ENCODE results near the gene SDC4. TPM values are rescaled to one million over a fixed set of nuclear protein-coding genes. Genes with fewer than 3 reads are reported as not detected.

Gene SDC4
- total and polyA plus RNA-seq, 9 of the 15 experiments (the other 6 are each of a cell fraction or from before 2014, with no cell fraction given) = 2.1 to 10.7 (median 6.3) TPM

- no peak for TF ChIP-seq ZNF436 (CRISPR knock-in tag; IDR thresholded peaks at IDR 0.05)
- TF ChIP-seq MGA (IDR thresholded peaks at IDR 0.05) = peak; percentile 87
- TF ChIP-seq, protein P1, sequence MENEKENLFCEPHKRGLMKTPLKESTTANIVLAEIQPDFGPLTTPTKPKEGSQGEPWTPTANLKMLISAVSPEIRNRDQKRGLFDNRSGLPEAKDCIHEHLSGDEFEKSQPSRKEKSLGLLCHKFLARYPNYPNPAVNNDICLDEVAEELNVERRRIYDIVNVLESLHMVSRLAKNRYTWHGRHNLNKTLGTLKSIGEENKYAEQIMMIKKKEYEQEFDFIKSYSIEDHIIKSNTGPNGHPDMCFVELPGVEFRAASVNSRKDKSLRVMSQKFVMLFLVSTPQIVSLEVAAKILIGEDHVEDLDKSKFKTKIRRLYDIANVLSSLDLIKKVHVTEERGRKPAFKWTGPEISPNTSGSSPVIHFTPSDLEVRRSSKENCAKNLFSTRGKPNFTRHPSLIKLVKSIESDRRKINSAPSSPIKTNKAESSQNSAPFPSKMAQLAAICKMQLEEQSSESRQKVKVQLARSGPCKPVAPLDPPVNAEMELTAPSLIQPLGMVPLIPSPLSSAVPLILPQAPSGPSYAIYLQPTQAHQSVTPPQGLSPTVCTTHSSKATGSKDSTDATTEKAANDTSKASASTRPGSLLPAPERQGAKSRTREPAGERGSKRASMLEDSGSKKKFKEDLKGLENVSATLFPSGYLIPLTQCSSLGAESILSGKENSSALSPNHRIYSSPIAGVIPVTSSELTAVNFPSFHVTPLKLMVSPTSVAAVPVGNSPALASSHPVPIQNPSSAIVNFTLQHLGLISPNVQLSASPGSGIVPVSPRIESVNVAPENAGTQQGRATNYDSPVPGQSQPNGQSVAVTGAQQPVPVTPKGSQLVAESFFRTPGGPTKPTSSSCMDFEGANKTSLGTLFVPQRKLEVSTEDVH (IDR thresholded peaks at IDR 0.05; ENCODE audit: low read depth, partially characterized antibody) = no peak
- no peak for TF ChIP-seq DACH1 (IDR thresholded peaks at IDR 0.05; ENCODE audit: partially characterized antibody)
- TF ChIP-seq NCOR1 (IDR thresholded peaks at IDR 0.05) = no peak
- no peak for TF ChIP-seq TCF3 (CRISPR knock-in tag; IDR thresholded peaks at IDR 0.05)
- TF ChIP-seq, protein P2, sequence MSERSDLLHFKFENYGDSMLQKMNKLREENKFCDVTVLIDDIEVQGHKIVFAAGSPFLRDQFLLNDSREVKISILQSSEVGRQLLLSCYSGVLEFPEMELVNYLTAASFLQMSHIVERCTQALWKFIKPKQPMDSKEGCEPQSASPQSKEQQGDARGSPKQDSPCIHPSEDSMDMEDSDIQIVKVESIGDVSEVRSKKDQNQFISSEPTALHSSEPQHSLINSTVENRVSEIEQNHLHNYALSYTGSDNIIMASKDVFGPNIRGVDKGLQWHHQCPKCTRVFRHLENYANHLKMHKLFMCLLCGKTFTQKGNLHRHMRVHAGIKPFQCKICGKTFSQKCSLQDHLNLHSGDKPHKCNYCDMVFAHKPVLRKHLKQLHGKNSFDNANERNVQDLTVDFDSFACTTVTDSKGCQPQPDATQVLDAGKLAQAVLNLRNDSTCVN (CRISPR knock-in tag; IDR thresholded peaks at IDR 0.05) = no peak
- no peak for TF ChIP-seq KDM2B (CRISPR knock-in tag; IDR thresholded peaks at IDR 0.05)
- TF ChIP-seq LCOR (CRISPR knock-in tag; IDR thresholded peaks at IDR 0.05) = no peak
- TF ChIP-seq NCOA1 (IDR thresholded peaks at IDR 0.05; ENCODE audit: low read depth) = no peak
- no peak for TF ChIP-seq TEAD4 (IDR thresholded peaks at IDR 0.05; ENCODE audit: low read length)
- TF ChIP-seq TEAD4 (CRISPR knock-in tag; IDR thresholded peaks at IDR 0.05; ENCODE audit: borderline replicate concordance) = no peak
Measured at GRCh38 chr20:45293041-45294002, 54.9 kb downstream of the SDC4 start (continued).

Data from K562 (cell line).